Mucosa of descending colon (tissue), 3 donors: ENCODE results near the gene CSN2. TPM values are rescaled to one million over a fixed set of nuclear protein-coding genes. Genes with fewer than 3 reads are reported as not detected.
"Not testable (repeated sequence)": the region's sequence is repeated elsewhere in the genome, so short reads cannot be mapped to it uniquely, and the experiment has no call there.

Source experiments
- ATAC-seq: fragments of 200-7000 bp; cut with Tn5 transposase; one replicate; pipeline ENCODE4 v1.9.1; 2020; ENCODE audit warnings: mild to moderate bottlenecking, moderate library complexity
- DNase-seq, 3 donors: peaks; one replicate each; pipeline ENCODE4 v3.0.0-alpha.2; 2020
- H3K36me3 ChIP-seq: fragments of 200-600 bp; one replicate; pipeline ENCODE4 v1.8.0; 2021; ENCODE audit warnings: low read depth, mild to moderate bottlenecking
- H3K4me1 ChIP-seq: fragments of 200-600 bp; one replicate; pipeline ENCODE4 v1.8.0; 2021; ENCODE audit warnings: low read depth, mild to moderate bottlenecking
- H3K4me3 ChIP-seq: fragments of 200-600 bp; one replicate; pipeline ENCODE4 v1.8.0; 2021; ENCODE audit warnings: mild to moderate bottlenecking
- H3K9me3 ChIP-seq: fragments of 200-600 bp; one replicate; pipeline ENCODE4 v1.8.0; 2021; ENCODE audit warnings: mild to moderate bottlenecking
- CTCF ChIP-seq: fragments of 200-600 bp; IDR thresholded peaks from one replicate; pipeline ENCODE4 v1.8.0; 2022; ENCODE audit warnings: antibody characterized with exemption, mild to moderate bottlenecking
- intact Hi-C, 2 donors: fragments of 100-400 bp; cut with DNase I in 1 of 2; cut with micrococcal nuclease in 1 of 2; formaldehyde crosslinking; loops; one replicate each; pipeline versions ENCODE4 v1.11.0 to v1.11.1; 2022; cut with DNase I, micrococcal nuclease
- total RNA-seq, 3 donors: library from RNA; stranded (reverse); fragmentation: NEBNext Ultra II Directional in 2 of 3; extraction: Animal tissue kit (Norgen Biotek cat#: 25700) in 2 of 3; gene quantifications; one replicate each; pipeline versions ENCODE4 v1.2.1 to v1.2.4, GENCODE V29; 2021 to 2023
- donor health status: DM: no; HTN: no; CAD: no; lungs with moderate emphysema.
- donor health status: DM: no; HTN: no; CAD: no.
- donor health status: DM: no; HTN: yes; CAD: no.

CSN2 gene
- total RNA-seq, 3 donors from 2014 or later, result not detected

- Histone ChIP-seq H3K4me1 (no peaks in the 10 kb centered on the region), H3K36me3 (no peaks in the 10 kb centered on the region), H3K4me3 (no peak overlapping the region), H3K9me3 (no peaks in the 10 kb centered on the region)
- TF ChIP-seq CTCF, result no peak
- ATAC-seq (no peak), DNase-seq (no peak)
- intact Hi-C loops, result no loop called here
These were observed 4.5 kb upstream of the CSN2 start for GRCh38 chr4:69970071-69970470.

- no peaks in the 10 kb centered on the region for H3K4me1 ChIP-seq
- ATAC-seq (no peak), DNase-seq (no peak)
- H3K4me3 ChIP-seq, result no peak overlapping the region
- no peaks in the 10 kb centered on the region for H3K9me3 ChIP-seq
- no peaks in the 10 kb centered on the region for H3K36me3 ChIP-seq
- no peak for TF ChIP-seq CTCF
- intact Hi-C loops, result no loop called here
These were observed 8.3 kb downstream of the CSN2 start for GRCh38 chr4:69957209-69957608.

GRCh38 chr4:69951602-69952001 lies 13.9 kb downstream of the CSN2 start:
- Histone ChIP-seq H3K4me3 (no peak overlapping the region), H3K36me3 (no peaks in the 10 kb centered on the region), H3K9me3 (no peaks in the 10 kb centered on the region), H3K4me1 (no peaks in the 10 kb centered on the region)
- no peak for TF ChIP-seq CTCF
- DNase-seq (no peak), ATAC-seq (no peak)
- intact Hi-C loops, result no loop called here

- intact Hi-C loops, result no loop called here
- no peaks in the 10 kb centered on the region for H3K9me3 ChIP-seq
- no peaks in the 10 kb centered on the region for H3K36me3 ChIP-seq
- no peak for TF ChIP-seq CTCF
- no peak overlapping the region for H3K4me3 ChIP-seq
- H3K4me1 ChIP-seq, result no peaks in the 10 kb centered on the region
- DNase-seq (no peak), ATAC-seq (no peak)
These were observed 29.0 kb downstream of the CSN2 start for GRCh38 chr4:69936566-69936965.

- no peak for DNase-seq
- no peak for ATAC-seq
- no peaks in the 10 kb centered on the region for H3K36me3 ChIP-seq
- no peak overlapping the region for H3K4me3 ChIP-seq
- no peaks in the 10 kb centered on the region for H3K4me1 ChIP-seq
- no peak for TF ChIP-seq CTCF
- H3K9me3 ChIP-seq, result no peaks in the 10 kb centered on the region
- intact Hi-C loops, result no loop called here
These were observed 31.4 kb downstream of the CSN2 start for GRCh38 chr4:69934150-69934549.

GRCh38 chr4:69930768-69931167 lies 34.8 kb downstream of the CSN2 start, which contains the start of gene CSN1S1:
Gene CSN1S1 (plus strand): TSS chr4:69931068. CDS start chr4:69932556, 1,488 bp downstream.
- intact Hi-C loops, result no loop called here
- ATAC-seq, result no peak
- no peak for TF ChIP-seq CTCF
- Histone ChIP-seq H3K36me3 (no peaks in the 10 kb centered on the region), H3K4me3 (no peak within 1 kb of the TSS), H3K4me1 (no peaks in the 10 kb centered on the region), H3K9me3 (no peaks in the 10 kb centered on the region)
- DNase-seq, result no peak

- H3K4me3 ChIP-seq, intact Hi-C loops, H3K36me3 ChIP-seq, ATAC-seq, H3K4me1 ChIP-seq, H3K9me3 ChIP-seq: not testable (repeated sequence)
- peak in 1 of 3 donors; percentile 44 for DNase-seq
These were observed 41.6 kb downstream of the CSN2 start for GRCh38 chr4:69923782-69924410.
